GM13977 (cell line): ENCODE results near the gene RBCK1.
"Not testable (repeated sequence)": the region's sequence is repeated elsewhere in the genome, so short reads cannot be mapped to it uniquely, and the experiment has no call there.

Experiments used
- DNase-seq: peaks from one replicate; pipeline ENCODE4 v3.0.0; 2012; ENCODE audit warnings: low spot score
- CTCF ChIP-seq: IDR thresholded peaks from 2 replicates; pipeline ENCODE4 v1.5.1; 2012; ENCODE audit warnings: mild to moderate bottlenecking, control low read depth; ENCODE audit not compliant: insufficient read depth; ENCODE audit errors: extremely low read depth, missing control alignments
- in situ Hi-C: fragments of 300-500 bp; cut with MboI; formaldehyde crosslinking; loops from one replicate; pipeline ENCODE4 v1.12.0; 2022; ENCODE audit warnings: low sequenced_read_pairs, low pct_unique_long_range_greater_than_20kb, mixed read lengths, inconsistent platforms; ENCODE audit not compliant: unreplicated experiment

The RBCK1 gene

GRCh38 chr20:370977-371754 is 36.9 kb upstream of the RBCK1 start:
- no peak for DNase-seq
- in situ Hi-C loops: no loop called here
- no peak for TF ChIP-seq CTCF

GRCh38 chr20:371755-372542 is 36.1 kb upstream of the RBCK1 start:
- TF ChIP-seq CTCF: no peak
- no peak for DNase-seq
- in situ Hi-C loops: no loop called here

- in situ Hi-C loops, DNase-seq: not testable (repeated sequence)
These were observed 35.5 kb upstream of the RBCK1 start for GRCh38 chr20:372543-373082.

- TF ChIP-seq CTCF: no peak
- in situ Hi-C loops: no loop called here
- DNase-seq: no peak
These were observed 34.8 kb upstream of the RBCK1 start for GRCh38 chr20:373171-373890.

GRCh38 chr20:375265-375889 is 32.7 kb upstream of the RBCK1 start:
- DNase-seq: no peak
- no peak for TF ChIP-seq CTCF
- in situ Hi-C loops: no loop called here

GRCh38 chr20:376089-376488 is 32.0 kb upstream of the RBCK1 start:
- DNase-seq: no peak
- in situ Hi-C loops: no loop called here
- no peak for TF ChIP-seq CTCF
